Mesangial cell (primary cell): ENCODE measurements around the gene GPR27. TPM values are rescaled to one million over a fixed set of nuclear protein-coding genes. Genes with fewer than 3 reads are reported as not detected.

Experiments
- total RNA-seq: library from RNA; depleted of rRNA; stranded (reverse); fragments of >200 nt; gene quantifications from 2 replicates; pipeline ENCODE4 v1.2.3, GENCODE V29; 2015

Gene GPR27, protein sequence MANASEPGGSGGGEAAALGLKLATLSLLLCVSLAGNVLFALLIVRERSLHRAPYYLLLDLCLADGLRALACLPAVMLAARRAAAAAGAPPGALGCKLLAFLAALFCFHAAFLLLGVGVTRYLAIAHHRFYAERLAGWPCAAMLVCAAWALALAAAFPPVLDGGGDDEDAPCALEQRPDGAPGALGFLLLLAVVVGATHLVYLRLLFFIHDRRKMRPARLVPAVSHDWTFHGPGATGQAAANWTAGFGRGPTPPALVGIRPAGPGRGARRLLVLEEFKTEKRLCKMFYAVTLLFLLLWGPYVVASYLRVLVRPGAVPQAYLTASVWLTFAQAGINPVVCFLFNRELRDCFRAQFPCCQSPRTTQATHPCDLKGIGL
- 0.81 and 0.89 TPM in 2 replicates for total RNA-seq

GRCh38 chr3:71753701-71754609 is at the start of gene GPR27:
Gene GPR27, plus strand, starts transcription at chr3:71753855. Its CDS starts 195 bp downstream, at chr3:71754050.

DNA sequence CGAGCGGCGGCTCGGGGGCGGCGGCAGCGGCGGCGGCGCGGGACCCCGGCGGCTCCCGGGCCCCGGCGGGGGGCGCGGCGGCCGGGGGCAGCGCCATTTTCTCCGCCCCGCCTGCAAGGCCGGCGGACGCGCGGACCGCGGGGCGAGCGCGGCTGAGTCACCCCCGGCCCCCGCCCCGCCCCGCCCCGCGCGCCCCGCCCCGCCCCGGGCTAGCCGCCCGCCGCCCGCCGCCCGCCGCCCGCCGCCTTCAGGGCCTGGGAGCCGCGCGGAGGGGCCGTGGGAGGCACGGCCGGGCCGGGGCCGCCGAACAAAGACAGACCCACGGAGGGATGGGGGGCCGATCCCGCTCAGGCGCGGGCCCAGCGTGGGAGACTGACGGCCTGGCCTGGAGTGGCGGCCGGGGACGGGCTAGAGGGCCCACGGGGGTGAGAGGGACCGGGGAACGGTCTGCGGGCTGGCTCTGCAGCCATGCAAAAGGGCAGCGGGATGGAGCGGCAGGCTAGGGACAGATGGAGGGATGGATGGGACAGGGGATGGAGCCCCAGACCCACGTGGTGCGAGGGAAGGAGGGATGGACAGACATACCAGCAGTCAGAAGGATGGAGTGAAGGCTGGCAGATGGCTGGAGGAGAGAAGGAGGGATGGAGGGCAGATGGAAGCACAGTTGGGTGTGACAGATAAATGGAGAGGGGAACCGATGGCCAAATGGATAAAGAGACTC is 28.2 kb upstream of the GPR27 start, which contains the start of gene EIF4E3:
Gene EIF4E3, minus strand, starts transcription at position 132 of the 721 bp plus-strand sequence. Its CDS starts 35 bp downstream, at position 97.

GRCh38 chr3:71784914-71785531 is 31.4 kb downstream of the GPR27 start, which contains the start of gene PROK2:
Gene PROK2, minus strand, starts transcription at chr3:71785148. Its CDS starts 96 bp downstream, at chr3:71785052.

Other genes with a start within 250 kb of the GPR27 start
- gene FOXP1, start 170.1 kb upstream of the GPR27 start, total RNA-seq = 94.7 and 96.8 TPM in 2 replicates
- gene EIF4E3, start 28.5 kb upstream of the GPR27 start, total RNA-seq = 2.0 and 4.2 TPM in 2 replicates
- not detected in 2 replicates for gene PROK2, start 31.3 kb downstream of the GPR27 start, total RNA-seq